HG02943 (cell line): ENCODE data around the gene DDX49.
"Not testable (repeated sequence)": the region's sequence is repeated elsewhere in the genome, so short reads cannot be mapped to it uniquely, and the experiment has no call there.

Source experiments
- ATAC-seq: cut with Tn5 transposase; IDR thresholded peaks from one replicate; pipeline ENCODE4 v1.9.1; 2021; ENCODE audit warnings: mild to moderate bottlenecking, low read depth, moderate library complexity; ENCODE audit not compliant: unreplicated experiment

The DDX49 gene

DNA sequence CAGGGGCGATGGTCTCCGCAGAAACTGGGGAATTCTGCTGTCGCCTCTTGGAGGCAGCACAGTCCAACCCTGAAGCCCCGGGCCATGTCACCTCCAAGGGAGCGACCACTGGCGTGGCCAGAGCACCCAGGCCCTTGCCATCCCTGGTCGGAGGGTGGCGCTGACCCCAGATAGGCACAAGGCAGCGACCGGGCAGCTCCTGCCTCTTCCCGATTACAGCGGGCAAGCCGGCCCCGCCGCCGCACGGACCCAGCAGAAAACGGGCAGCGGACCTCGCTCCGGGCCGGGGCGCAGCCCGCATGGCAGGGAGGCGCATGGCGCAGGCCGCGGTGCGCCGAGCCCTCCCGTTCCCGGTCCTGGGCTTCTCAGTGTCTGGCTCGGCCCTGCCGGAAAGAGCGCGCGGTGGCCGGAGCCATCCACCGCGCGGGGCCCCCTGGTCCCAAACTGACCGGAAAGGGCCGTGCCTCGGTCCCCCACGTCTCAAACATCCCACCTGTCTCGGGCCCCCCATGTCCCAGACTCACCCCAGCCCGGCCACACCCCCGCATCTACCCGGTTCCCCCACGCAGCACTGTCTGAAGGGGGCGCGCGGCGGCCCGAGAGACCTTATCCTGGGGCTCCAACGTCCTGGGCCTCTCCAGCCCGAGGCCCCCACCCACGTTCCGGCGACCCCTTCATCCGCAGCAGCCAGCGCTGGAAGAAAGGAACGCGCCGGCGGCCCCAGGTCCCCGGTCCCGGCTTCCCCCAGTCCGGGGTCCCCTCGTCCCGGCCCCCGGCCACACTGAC is 24.3 kb upstream of the DDX49 start:
- ATAC-seq = no peak

DNA sequence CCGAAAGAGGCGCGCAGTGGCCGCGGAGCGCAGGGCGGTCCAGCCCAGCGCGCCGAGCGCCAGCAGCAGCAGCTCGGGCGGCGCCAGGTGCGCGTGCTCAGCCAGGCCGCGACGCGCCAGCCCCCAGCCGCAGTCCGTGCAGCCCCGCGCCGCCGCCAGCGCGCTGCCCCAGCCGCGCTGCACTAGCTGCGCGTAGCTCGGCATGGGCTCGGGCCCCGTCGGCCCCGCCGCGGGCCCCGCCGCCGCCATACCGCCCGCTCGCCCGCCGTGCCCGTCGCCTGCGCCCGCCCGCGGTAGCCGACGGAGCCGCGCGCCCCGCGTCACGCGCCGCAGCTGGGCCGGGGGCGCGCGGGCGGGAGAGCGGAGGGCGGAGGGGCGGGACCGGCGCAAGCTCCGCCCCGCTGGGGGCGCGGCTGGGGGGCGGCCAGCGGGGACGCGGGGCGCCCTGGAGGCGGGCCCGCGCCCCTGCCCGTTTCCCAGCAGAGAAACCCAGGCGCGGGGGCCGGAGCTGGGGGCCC is 23.6 kb upstream of the DDX49 start, which contains the start of gene CERS1:
Gene CERS1, minus strand, starts transcription at position 335 of the 518 bp plus-strand sequence. Its CDS starts 86 bp downstream, at position 249.
- ATAC-seq = no peak

DNA sequence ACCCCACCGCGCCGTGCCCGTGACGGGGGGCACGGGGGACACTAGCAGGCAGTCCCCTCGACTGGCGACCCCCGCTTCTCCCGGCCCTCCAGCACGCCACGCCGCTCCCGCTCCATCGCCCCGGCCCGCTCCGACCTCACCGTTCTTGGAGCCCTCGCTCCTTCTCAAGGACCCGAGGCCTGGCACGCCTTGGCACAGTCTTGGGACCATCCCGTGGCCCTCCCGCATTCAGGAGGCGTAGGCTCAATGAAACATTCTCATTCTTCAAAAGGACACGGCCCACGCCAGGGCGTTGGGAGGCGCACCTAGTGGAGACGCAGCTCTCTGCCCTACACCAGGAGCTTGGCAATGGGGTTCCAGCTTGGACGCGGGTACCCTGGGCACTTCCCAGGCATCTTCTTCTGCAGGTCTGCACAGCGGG is 23.1 kb upstream of the DDX49 start:
- no peak for ATAC-seq

DNA sequence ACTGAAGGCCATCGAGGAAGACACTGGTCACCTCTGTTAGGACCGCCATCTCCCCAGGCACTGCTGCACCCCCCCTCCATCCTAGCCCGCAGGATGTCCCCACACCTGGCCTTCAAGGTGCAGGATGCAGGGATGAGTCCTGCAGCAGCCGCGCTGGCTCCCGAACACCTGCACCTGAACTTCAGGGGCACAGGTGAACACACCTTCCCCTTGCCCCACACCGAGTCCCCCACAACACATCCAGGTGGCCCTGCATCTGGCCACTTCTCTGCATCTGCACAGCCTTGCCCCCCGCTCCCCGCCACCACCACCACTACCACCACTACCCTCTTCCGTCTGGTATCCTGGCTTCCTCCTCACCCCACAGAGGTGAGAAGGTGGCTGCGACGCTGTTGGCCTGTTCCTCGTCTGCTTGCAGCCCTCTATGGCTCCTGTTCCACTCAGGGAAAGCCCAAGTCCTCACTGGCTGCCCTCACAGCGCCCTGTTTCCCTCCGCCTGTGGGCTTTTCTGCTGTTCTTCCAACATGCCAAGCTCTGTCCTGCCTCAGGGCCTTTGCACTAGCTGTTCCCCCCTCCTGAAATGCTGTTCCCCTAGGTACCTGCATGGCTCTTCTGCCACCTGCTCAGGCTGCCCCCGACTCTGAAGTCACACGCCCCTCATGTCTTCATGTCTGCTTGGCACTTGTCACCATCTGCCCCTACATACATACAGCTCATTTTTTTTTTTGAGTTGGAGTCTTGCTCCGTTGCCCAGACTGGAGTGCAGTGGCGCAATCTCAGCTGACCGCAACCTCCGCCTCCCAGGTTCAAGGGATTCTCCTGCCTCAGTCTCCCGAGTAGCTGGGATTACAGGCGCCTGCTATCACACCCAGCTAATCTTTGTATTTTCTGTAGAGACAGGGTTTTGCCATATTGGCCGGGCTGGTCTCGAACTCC is 22.2 kb upstream of the DDX49 start:
- ATAC-seq = no peak

DNA sequence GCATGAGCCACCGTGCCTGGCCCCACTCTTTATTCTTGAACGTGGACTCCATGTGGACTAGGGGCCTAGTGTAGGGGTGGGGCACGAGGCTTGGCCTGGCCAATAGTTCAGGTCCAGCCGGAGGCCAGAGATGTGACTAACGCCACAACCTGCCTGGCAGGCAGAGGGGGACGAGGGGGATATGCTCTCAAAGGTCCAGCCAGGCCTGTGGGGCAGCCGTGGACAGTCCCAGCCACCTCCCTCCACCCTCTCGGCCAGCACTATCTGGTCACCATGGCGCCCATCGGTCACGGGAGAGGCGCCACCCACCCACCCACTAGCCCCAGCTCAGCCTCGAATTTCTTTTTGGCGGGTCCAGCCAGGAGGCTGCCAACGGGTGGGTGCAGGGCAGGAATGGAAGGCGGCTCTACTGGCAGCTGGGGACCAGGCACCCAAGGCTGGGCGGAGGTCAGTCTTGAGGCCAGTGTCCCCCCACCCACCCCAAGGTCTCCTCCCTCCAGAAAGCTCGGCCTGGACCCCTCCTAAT is 21.4 kb upstream of the DDX49 start:
- no peak for ATAC-seq

DNA sequence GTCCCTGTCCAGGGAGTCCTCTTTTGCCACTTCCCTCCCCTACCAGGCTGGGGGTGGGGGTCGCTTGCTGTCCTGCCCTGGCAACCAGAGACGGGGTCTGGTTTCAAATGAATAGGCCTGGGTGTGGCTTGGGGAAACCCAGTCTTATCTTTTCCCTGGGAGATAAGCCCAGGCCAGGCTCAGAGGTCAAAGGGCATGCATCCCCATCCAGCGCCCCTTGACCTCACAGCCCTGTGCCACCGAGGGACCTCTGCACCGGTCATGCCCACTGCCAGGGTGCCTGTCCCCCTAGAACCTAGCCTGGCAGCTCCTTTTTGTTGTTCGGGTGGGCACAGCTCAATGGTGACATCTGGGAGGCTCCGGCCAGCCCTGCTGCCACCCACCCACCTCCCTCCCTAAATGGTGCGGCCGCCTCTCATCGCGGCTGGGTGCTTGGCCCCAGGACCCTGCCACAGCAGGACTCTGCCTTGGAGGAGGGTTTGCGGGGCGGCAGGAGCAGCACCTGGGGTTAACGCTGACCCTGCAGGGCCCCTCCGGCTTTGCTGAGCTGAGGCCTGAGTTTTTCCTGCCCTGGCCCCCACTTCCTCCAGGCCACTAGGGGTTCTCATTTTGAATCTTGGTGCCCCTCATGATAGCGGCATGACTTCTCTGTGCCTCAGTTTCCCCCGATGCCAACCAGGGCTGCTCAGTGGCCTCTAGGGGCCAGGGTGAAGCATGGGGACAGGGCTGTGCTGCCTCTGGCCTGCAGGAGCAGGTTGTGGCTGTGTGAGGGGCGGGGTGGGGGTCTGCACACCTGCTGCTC is 20.7 kb upstream of the DDX49 start:
- ATAC-seq = no peak

DNA sequence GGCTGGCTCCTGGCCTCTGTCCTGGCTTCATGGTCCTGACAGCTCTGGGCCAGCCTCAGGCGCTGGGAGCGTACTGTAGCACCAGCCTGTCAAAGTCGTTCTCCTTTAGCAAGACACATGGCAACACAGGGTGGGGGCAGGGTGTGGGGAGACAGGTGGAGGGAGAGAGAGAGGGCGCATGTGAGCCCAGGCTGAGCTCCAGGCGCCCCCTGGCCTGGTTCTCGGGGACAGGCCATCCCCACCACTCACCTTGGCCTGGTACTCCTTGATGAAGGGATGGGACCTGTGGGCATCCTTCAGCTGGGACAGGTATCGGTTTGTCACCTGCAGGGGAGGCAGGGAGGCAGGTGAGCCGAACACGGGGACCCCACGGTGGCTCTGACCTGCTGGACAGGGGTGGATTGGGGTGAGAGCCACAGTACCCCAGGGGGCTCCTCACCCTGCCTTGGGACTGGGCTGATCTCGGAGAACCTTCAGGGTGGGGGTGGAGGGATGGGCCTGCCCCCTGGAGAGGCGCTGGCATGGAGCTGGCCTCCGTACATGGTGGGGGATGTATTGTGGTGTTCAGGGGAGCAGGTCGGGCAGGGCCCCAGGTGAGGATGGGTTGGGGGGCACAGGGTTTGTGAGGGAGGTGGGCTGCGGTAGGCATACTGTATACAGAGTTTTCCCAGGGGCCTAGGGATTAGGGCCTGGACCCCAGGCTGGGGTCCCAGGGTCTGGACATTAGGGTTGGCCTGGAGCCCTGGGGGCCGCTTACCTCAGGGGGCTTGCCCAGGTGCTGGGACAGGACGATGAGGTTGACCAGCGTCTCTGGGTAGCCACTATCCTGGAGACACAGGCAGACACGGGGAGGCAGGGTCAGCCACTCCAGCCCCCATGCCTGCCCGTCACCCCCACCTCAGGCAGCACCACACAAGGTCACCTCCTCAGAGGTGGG is 19.6 kb upstream of the DDX49 start:
- no peak for ATAC-seq

DNA sequence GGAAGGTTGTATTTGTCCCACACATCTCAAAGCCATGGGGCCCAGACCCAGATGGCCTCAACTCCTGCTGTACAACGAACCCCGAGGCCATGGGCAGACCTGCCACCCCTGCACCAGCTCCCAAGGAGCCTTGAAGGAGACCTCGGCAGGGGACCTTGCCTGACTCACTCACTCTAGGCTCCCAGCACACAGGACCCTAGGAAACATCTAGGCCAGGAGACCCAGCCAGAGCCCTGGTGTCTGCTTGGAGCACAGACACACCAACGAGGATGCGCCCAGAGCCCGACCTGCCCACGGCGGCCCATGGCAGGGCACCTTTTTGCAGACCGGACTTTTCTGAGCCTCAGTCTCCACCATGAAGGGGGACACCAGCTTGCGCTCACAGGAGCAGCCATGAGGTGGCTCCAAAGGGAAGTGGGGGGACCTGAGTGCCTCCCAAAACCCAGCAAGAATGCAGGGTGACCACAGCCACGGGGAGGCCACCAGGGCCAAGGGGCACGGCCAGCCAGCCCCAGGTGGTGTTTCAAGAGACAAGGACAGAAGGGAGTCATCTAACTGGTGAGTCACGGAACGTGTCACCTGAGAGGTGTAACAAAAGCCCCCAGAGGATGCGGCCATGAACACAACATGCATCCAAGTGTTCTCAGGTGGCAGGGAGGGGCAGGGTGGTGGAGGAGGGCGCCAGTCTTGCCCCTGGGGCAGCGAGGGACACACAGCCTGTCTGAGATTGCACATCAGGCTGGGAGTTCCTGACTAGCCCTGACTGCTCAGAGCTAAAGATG is 18.6 kb upstream of the DDX49 start:
- no peak for ATAC-seq

DNA sequence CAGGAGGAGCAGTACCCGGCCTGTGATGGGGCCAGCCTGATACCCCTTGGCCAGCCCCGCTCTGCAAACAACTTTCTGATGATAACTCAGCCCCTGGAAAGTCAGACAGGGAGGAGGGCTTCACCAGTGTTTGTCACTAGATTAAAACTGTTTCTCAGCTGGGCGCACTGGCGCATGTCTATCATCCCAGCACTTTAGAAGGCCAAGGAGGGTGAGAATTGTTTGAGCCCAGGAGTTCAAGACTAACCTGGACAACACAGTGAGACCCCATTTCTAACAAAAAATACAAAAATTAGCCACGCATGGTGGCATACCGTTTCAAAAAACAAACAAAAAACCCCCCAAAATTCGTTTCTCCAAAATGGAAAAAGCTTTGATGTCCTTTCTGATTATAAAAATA is 18.0 kb upstream of the DDX49 start:
- no peak for ATAC-seq

DNA sequence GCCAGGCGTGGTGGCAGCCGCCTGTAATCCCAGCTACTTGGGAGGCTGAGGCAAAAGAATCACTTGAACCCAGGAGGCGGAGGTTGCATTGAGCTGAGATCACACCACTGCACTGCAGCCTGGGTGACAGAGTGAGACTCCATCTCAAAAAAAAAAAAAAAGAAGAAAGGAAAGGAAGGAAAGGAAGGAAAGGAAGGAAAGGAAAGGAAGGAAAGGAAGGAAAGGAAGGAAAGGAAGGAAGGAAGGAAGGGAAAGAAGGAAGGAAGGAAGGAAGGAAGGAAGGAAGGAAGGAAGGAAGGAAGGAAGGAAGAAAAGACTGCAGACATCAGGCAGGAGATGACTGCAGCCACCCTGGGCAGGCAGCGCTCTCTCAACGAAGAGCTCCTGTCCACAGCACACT is 17.0 kb upstream of the DDX49 start:
- not testable (repeated sequence) for ATAC-seq

DNA sequence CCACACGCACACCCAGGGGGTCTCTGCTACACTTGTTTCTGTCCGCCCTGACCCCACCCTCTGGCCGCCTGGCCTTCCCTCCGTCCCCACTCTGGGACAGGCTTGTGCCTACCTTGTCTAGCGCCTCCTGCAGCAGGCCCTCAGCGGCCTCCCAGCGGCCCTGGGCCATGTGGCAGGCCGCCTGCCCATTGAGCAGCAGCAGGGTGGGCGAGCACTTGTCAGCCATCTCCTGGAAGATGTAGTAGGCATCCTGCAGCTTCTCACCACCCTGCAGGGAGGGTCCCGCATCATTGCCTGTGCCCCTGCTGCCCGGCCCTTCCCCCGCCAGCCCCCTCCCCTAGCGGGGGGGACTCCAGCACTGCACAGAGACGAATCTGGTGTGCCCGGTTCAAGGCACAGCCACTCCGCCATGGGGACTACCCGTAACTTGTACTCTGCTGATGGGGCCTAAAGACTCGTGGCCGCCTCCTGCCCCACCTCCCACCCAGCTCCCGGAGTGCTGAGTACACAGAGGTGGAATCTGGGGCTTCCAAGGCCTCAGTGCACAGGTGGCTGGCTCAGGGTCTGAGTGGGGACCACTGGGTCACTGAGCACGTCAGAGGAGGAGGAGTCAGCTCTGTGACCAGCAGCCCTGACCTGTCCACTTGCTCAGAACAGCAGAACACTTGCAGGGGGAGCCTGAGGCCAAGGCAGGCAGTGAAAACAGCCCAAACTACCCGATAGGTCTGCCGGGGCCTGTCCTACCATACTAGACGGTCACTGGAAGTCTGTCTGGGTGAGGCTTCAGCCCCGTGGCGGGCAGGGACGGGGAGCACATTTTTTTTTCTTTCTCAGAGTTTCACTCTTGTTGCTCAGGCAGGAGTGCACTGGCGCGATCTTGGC is 16.1 kb upstream of the DDX49 start:
- no peak for ATAC-seq

DNA sequence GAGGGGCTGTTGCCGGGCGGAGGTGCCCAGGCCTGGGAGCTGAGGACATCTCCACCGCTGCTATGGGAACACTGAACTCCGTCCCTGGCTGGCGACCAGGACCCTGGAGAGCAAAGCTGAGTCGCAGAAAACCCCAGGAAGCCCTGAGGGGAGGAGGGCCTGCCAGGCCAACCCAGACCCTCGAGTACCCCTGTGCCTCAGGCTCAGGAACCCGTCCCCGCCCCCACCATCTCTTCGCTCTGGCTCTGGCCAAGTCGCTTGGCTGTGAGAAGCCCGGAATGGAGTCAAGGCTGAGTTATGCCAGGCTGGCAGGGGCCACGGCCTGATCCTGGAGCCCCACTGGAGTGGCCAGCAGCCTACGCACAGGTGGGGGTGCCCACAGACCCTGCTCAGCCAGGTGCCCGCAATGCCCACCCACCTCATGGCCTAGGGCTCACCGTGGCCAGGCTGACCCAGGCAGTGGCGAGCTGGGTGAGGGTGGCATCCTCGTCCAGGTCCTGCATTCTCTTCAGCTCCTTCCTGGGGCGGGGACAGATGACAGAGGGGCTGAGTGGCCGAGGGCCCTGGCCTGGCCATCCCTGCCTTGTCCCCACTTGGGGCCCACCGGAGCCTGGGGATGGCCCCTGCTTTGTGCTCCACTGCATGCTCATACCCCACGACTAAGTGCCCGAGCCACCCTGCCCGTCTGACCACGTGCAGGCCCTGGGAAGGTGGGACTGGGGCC is 15.0 kb upstream of the DDX49 start:
- no peak for ATAC-seq

DNA sequence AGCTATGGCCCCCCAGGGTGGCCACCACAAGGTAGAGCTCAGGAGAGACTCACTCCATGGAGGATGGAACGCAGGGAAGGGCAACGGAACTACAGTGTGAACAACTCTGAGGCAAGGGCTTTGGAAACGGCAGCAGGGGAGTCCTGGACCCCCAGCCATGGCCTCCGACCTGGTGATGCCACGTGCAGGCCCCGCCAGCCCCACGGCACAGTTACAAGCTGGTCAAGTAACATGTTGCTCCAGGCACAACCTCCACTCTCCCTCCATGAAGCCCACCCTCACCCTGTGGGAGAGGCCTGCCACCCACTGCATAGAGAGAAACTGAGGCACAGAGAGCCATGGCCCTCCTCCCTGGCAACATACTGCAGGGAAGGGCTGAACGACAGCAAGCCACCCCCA is 14.5 kb upstream of the DDX49 start:
- ATAC-seq = no peak

DNA sequence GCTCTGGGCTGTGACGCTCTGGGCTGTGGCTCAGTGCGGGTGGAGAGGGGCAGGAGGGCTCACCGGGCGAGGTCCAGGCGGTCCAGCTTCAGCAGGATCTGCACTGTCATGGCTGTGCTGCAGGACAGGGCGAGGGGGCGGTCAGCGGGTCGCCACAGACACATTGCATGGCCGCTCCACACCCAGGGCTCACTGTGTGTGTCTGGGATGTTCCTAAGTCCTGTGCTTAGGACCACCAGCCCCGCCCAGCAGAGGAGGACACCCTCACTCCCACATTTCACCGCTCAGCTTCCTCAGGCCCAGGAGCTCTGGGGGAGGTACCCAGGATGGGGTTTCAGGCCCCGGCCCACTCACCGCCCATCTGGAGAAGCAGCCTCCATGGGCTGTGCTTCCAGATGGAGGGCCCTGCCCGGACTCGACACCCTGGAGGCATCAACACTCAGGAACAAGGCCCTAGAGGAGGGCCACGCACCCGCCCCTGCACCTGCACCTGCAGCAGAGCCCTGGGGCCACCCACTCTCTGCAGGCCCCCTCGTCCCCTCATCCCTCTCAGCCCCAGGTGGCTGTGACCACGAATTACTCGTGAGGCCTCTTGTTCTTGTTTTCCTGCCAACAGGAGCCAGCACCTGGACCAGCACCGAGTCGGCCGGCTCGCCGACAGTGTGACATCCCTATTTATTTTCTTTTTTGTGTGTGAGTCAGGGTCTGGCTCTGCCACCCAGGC is 13.8 kb upstream of the DDX49 start:
- no peak for ATAC-seq

DNA sequence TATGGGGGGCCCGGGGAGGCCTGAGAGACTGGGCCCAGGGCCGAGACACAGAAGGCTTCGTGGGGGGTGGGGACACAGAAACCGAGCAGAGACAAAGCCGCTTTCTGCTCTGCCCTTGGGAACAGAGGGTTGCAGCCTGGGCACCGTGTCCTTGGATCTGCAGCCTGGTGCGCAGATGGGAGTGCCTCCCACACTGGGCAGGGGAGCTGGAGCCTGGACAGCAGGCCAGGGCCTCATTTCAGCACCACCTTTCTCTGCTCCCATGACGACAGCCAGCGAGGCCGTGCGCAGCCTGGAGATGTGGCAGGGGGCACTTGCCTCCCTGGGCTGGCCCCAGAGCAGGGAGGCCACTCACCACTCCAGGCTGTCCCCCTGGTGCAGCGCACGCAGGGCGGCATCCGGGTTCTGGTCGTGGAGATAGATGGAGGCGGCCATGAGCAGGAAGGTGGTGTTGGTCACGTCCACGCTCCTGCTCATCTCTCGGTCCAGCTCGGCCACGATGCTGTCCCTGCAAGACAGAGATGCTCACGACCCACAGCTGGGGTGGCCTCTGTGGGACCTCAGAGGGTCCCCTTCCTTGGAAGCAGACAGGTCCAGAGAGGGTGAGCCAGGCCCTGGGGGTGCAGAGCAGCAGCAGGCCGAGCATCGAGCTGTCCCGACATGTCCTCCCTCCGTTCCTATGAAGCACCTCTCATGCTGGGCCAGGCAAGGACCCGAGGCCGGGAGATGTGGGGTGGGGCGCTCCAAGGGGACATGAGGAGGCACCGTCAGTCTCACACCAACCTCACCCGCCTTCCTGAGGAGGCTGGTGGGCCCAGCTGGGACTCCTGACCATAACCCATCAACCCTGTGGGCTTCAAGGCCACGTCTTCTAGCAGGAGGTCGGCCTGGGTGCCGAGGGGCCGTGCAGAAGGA is 12.7 kb upstream of the DDX49 start:
- ATAC-seq = no peak
